Glutamatergic neuron (in vitro differentiated cells): ENCODE results near the gene SLC4A8. TPM values are rescaled to one million over a fixed set of nuclear protein-coding genes. Genes with fewer than 3 reads are reported as not detected.

ENCODE experiments used
- DNase-seq: peaks from one replicate; pipeline ENCODE4 v3.0.0; 2022
- H3K27ac Mint-ChIP-seq: one replicate; pipeline ENCODE4 v1.8.0; 2020; ENCODE audit warnings: mild to moderate bottlenecking, mixed read lengths, inconsistent platforms; ENCODE audit not compliant: unreplicated experiment
- H3K27me3 Mint-ChIP-seq: one replicate; pipeline ENCODE4 v1.8.0; 2020; ENCODE audit warnings: mild to moderate bottlenecking, moderate library complexity, mixed read lengths, inconsistent platforms; ENCODE audit not compliant: unreplicated experiment
- H3K36me3 Mint-ChIP-seq: one replicate; pipeline ENCODE4 v1.8.0; 2020; ENCODE audit warnings: mild to moderate bottlenecking, mixed read lengths, inconsistent platforms; ENCODE audit not compliant: unreplicated experiment
- H3K4me1 Mint-ChIP-seq: one replicate; pipeline ENCODE4 v1.8.0; 2020; ENCODE audit warnings: mild to moderate bottlenecking, low read depth, mixed read lengths, inconsistent platforms; ENCODE audit not compliant: unreplicated experiment
- H3K4me3 Mint-ChIP-seq: one replicate; pipeline ENCODE4 v1.8.0; 2020; ENCODE audit warnings: mild to moderate bottlenecking, mixed read lengths, inconsistent platforms; ENCODE audit not compliant: unreplicated experiment
- H3K9me3 Mint-ChIP-seq: one replicate; pipeline ENCODE4 v1.8.0; 2020; ENCODE audit warnings: mild to moderate bottlenecking, moderate library complexity, mixed read lengths, inconsistent platforms; ENCODE audit not compliant: unreplicated experiment
- CTCF ChIP-seq: fragments of 200-600 bp; sonication (generic); IDR thresholded peaks from one replicate; pipeline ENCODE4 v1.5.0; 2021; ENCODE audit not compliant: partially characterized antibody, unreplicated experiment
- total RNA-seq: library from RNA; stranded (reverse); fragmentation: NEBNext Ultra II Directional; extraction: Animal tissue kit (Norgen Biotek cat#: 25700); gene quantifications from one replicate; pipeline ENCODE4 v1.2.1, GENCODE V29; 2021; ENCODE audit not compliant: unreplicated experiment

Gene SLC4A8
- total RNA-seq, 1 donor from 2014 or later: 80.0 TPM

GRCh38 chr12:51437431-51437830, 12.8 kb downstream of the SLC4A8 start:
- Mint-ChIP-seq H3K27ac (no peak overlapping the region), H3K27me3 (no peaks in the 10 kb centered on the region), H3K9me3 (peaks cover 4% of the 10 kb centered on the region), H3K4me3 (no peak overlapping the region), H3K4me1 (peaks cover 11% of the 10 kb centered on the region), H3K36me3 (no peaks in the 10 kb centered on the region)
- no peak for TF ChIP-seq CTCF
- no peak for DNase-seq

DNA sequence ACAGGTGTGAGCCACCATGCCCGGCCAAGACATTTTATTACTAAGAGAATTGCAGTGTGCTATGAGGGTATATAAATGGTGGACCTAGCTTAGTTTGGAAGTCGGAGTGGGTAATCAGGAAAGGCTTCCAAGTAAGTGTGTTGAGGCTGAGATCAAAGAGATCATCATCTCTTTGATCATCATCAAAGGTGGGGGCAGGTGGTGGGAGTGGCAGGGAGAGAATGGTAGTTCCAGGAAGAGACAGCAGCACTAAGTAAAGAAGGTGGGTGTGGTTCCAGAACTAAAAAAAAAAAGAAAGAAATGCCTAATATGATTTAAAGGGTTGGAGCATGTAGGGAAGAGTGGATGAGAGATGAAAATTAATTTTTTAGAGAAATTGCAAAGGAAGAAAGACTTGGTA, 14.7 kb downstream of the SLC4A8 start:
- Mint-ChIP-seq H3K4me3 (no peak overlapping the region), H3K27me3 (no peaks in the 10 kb centered on the region), H3K36me3 (no peaks in the 10 kb centered on the region), H3K4me1 (peaks cover 11% of the 10 kb centered on the region), H3K9me3 (peaks cover 4% of the 10 kb centered on the region), H3K27ac (no peak overlapping the region)
- TF ChIP-seq CTCF: no peak
- DNase-seq: no peak

DNA sequence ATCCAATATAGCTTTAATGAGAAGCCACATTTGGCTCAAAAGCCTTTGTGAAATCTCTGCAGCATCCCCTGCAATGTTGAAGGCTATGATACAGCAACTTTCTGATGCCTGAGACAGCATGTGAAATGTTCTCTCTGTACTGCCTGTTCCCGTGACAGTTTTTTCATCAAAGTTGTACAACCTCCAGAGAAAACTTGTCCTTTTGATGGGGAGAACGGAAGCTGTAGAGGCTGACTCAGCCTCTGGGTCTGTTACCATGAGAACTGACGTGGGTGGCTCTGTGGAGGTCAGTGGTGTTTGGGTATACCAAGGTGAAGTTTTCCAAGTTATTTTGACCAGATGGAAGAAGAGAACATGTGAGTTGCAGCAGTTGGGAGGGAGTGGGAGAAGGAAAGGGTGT, 17.0 kb downstream of the SLC4A8 start:
- Mint-ChIP-seq H3K9me3 (peaks cover 2% of the 10 kb centered on the region), H3K27ac (no peak overlapping the region), H3K27me3 (peaks cover 2% of the 10 kb centered on the region), H3K4me1 (peaks cover 7% of the 10 kb centered on the region), H3K4me3 (no peak overlapping the region), H3K36me3 (peaks cover under 1% of the 10 kb centered on the region)
- DNase-seq: no peak
- no peak for TF ChIP-seq CTCF

GRCh38 chr12:51442324-51442723, 17.7 kb downstream of the SLC4A8 start:
- Mint-ChIP-seq H3K4me3 (no peak overlapping the region), H3K4me1 (peaks cover 6% of the 10 kb centered on the region), H3K27me3 (peaks cover 3% of the 10 kb centered on the region), H3K27ac (no peak overlapping the region), H3K9me3 (peaks cover 2% of the 10 kb centered on the region), H3K36me3 (peaks cover 4% of the 10 kb centered on the region)
- TF ChIP-seq CTCF: no peak
- DNase-seq: no peak

- TF ChIP-seq CTCF: no peak
- Mint-ChIP-seq H3K27ac (no peak overlapping the region), H3K27me3 (peaks cover 8% of the 10 kb centered on the region), H3K4me1 (peaks cover 5% of the 10 kb centered on the region), H3K36me3 (peaks cover 4% of the 10 kb centered on the region), H3K9me3 (peaks cover 4% of the 10 kb centered on the region), H3K4me3 (no peak overlapping the region)
- no peak for DNase-seq
These were observed 18.9 kb downstream of the SLC4A8 start for GRCh38 chr12:51443573-51443972.
